ENCODE results near the gene ZNF277.
A peak's percentile ranks its signal among the peaks of the same experiment; 100 is the strongest.

Gene ZNF277

GRCh38 chr7:112206238-112206990, at the start of gene ZNF277, which contains the start of gene DOCK4:
TSS of gene ZNF277 (plus strand) at chr7:112206695. CDS start at chr7:112206717, 22 bp downstream.
TSS of gene DOCK4 (minus strand) at chr7:112206399. CDS start at chr7:112206138, 261 bp downstream.
- DNase-seq = peak; percentile 94 to 100 (median 99)

GRCh38 chr7:112157072-112157471, 49.4 kb upstream of the ZNF277 start:
- DNase-seq = no peak

- DNase-seq = no peak
These were observed 47.1 kb upstream of the ZNF277 start for GRCh38 chr7:112159351-112159750.

GRCh38 chr7:112160130-112160770, 46.2 kb upstream of the ZNF277 start:
- DNase-seq = no peak

GRCh38 chr7:112160771-112161150, 45.7 kb upstream of the ZNF277 start:
- no peak for DNase-seq

GRCh38 chr7:112161253-112162141, 45.0 kb upstream of the ZNF277 start:
- no peak for DNase-seq

GRCh38 chr7:112162142-112162766, 44.2 kb upstream of the ZNF277 start:
- DNase-seq = peak in 53 of 58 donors; percentile 22 to 90 (median 68)

GRCh38 chr7:112162784-112163506, 43.5 kb upstream of the ZNF277 start:
- DNase-seq = peak in 1 of 58 donors; percentile 15

GRCh38 chr7:112167147-112167546, 39.3 kb upstream of the ZNF277 start:
- peak in 11 of 58 donors; percentile 19 to 55 (median 24) for DNase-seq

GRCh38 chr7:112168915-112169314, 37.6 kb upstream of the ZNF277 start:
- DNase-seq = no peak

GRCh38 chr7:112171673-112172072, 34.8 kb upstream of the ZNF277 start:
- DNase-seq = no peak

GRCh38 chr7:112172870-112173567, 33.5 kb upstream of the ZNF277 start:
- no peak for DNase-seq

- DNase-seq = no peak
These were observed 33.0 kb upstream of the ZNF277 start for GRCh38 chr7:112173568-112173905.

- no peak for DNase-seq
These were observed 32.3 kb upstream of the ZNF277 start for GRCh38 chr7:112174192-112174591.

- DNase-seq = no peak
These were observed 30.3 kb upstream of the ZNF277 start for GRCh38 chr7:112176241-112176640.

GRCh38 chr7:112176693-112177415, 29.6 kb upstream of the ZNF277 start:
- no peak for DNase-seq

GRCh38 chr7:112180223-112180622, 26.3 kb upstream of the ZNF277 start:
- no peak for DNase-seq

- peak in 48 of 58 donors; percentile 11 to 90 (median 62) for DNase-seq
These were observed 23.7 kb upstream of the ZNF277 start for GRCh38 chr7:112182749-112183148.

- no peak for DNase-seq
These were observed 23.2 kb upstream of the ZNF277 start for GRCh38 chr7:112183266-112183665.

Data from anterior cingulate cortex (tissue), 58 donors.